DMS53 (cell line): ENCODE measurements around the gene IZUMO4.

ENCODE experiments used
- DNase-seq: peaks from one replicate; lab custom pipeline; 2025; lab: John Stamatoyannopoulos, UW

The IZUMO4 gene

DNA sequence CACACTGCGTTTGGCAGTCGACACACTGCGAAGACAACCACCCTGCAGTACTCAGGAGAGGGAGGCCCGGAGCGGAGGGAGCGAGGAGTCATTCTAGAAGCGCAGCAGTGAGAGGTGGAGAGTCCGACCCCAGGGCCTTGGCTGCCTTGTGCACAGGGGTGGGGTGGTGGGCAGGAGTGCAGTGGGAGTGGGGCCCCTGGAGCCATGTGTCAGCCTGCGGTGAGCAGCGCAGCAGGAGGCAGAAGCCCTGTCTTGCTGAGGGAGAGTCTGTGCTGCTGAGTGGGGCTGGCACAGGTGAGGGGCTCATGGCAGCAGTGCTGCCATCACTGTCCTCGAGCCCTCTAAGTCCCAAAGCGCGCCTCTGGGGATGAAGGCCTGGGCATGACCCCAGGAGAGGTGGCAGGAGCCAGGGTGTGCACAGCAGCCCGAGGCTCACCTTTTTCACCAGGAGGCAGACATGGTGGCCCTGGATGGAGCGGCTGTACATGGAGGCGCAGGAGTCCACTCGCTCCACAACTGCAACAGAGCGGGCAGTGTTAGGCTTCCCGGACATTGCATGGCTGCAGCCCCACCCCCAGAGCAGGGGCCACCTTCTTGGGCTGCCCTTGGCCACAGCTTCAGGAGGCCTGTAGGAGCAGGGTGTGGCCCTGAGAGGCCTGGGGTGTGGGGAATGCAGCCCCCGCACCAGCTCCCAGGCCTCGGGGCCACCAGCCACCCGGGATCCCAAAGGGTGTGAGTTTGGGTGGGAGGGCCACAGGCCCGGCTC, 11.7 kb downstream of the IZUMO4 start:
- no peak for DNase-seq

DNA sequence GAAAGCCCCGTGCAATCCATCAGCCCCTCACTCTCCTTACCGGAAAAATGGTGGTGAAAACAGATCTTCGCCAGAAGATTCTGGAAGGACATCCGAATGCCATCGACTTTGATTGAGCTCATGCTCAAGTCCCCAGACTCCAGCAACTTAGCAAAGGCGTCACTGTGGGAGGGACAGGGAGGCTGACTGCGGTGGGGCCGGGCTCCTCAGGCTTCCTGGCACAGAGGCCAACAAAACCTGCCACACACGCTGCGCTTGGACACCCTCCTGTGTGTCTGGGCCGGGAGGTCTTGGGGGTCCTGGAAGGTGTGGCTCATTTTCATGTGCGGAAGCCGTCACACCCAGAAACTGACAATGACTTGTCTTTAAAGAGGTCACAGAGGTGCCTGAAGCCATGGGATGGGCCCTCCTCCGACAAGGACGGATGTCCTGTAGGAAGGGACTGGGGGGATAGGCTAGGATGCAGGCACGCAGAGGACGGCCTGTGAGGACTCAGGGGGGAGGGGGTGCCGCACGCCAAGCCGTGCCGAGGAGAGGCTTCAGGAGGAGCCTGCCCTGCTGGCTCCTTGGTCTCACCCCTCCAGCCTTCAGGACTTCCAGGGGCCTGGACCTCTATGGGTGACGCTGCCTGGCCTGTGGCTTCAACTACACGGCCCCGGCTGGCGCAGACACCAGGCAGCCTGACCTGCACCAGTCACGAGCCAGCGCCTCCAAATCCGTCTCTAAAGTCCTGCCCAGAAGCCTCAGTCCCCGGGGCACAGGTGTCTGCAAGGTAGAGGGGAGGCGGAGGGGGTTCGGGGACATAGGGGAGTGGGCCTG, 12.5 kb downstream of the IZUMO4 start:
- DNase-seq: no peak

DNA sequence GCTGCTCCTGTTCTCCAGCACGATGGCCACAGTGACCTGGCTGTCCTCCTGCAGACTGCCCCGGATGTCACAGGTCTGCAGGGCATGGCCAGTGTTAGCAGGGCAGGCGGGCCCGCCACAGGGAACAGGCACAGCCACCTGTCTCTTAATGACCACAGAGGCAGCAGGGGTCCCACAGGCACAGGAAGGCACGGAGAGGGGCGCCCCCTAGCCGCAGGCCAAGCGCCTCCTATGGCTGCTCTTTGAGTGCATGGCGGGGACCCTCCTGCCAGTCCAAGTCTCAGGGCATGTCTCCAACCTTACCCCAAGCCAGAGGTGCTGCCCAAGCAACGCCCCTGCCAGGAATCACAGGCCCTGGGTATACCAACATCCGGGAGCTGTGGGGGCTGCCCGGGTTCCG, 14.1 kb downstream of the IZUMO4 start:
- no peak for DNase-seq

DNA sequence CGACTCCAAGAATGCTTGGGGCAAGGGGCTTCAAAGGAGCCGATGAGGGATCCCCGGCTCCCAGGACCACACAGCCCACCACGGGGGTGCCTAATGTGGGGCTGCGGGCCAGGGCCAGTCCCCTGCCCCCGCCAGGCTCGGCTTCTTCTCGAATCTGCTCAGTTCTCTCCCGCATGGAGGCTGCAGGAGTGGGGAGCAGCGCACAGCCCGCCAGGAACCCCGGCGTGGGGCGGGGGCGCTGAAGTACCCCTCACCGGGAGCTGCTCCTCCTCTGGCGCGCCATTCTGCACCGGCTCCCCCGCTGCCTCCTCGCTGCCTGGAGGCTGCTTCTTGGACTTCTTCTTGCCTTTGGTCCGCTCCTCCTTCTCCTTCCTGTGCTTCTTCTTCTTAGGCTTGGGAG, 14.7 kb downstream of the IZUMO4 start:
- no peak for DNase-seq

DNA sequence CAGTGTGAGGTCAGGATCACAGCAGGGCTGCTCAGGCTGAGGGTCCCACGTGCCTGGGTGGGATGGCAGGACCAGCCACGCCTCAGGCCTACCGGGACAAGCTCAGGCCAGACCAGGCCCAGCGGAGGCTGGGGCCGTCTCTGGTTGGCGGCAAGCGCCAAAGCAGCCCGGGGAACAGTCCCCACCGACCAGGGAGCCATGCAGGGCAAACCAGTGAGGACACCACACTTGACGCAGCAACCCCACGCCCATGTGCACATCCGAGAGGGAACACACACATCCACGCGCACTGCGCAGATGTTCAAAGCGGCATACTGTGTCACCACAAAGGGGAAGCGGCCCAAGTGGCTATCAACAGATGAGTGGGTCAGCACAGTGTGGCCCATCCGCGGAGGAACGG, 15.2 kb downstream of the IZUMO4 start:
- DNase-seq: no peak

DNA sequence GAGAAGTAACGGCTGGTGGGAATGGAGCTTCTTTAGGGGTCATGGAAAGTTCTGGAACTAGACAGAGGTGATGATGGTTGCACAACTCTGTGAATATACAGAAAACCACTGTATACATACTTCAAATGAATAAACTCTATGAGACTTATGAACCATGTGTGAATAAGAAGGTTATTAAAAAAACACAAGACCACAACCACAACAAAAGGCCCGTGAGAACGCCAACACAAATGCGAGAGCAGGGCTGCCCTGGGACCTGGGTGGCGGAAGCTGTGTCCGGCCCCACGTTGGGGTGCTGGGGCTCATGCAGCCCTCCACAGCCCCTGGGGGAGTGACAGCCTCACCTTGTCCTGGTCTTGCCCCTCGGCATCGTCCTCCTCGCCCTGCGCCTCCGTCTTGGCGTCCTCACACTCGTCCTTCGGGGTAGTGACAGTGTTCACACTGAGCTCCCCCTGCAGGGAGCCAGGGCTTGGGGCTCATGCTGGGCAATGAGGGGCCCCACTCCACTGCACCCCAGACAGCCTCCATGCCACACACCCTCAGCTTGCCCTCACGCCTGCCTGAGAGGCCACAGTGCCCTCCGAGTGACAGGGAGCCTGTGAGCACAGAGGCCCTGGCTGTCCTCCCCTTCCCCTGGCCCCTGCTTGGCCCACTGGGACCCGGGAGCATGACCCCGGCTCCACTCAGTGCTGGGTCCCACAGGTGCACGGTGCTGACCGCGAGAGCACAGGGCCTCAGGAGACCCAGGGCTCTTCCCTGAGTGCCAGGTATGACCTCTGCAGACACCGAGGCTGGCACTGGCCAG, 16.0 kb downstream of the IZUMO4 start:
- DNase-seq: no peak

DNA sequence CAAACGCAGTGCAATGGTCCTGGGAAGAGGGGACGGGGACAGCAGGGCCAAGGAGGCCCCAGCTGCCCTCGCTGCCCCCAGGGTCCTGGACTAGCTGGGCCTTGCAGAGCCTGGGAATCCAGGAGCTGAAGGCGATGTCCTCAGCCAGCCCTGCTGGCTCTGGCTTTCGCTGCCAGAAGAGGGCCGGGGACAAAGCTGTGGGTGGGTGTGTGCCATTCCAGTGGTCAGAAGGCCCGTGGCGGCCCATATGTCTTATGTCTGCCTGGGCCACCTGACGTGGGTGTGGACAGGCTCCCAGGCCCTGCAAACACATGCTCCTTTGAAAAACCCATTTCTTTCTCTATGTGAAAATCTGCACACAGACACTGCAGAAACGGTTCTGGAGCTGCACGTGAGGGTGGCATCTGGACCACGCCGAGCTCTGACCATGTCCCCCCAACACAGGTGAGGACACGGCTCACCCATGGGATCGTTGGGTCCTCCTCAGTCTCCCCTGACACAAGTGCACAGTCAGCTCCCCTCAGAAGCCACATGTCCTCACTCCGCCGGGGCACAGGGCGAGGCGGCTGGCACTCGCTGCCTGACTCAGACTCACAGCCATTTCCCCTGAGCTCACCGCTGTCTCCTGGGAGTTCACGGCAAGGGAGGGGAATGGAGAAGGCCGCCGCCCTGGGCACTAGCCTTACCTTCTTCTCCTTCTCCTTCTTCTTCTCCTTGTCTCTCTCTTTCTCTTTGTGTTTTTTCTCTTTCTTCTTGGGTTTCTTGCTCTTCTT, 16.9 kb downstream of the IZUMO4 start:
- no peak for DNase-seq

DNA sequence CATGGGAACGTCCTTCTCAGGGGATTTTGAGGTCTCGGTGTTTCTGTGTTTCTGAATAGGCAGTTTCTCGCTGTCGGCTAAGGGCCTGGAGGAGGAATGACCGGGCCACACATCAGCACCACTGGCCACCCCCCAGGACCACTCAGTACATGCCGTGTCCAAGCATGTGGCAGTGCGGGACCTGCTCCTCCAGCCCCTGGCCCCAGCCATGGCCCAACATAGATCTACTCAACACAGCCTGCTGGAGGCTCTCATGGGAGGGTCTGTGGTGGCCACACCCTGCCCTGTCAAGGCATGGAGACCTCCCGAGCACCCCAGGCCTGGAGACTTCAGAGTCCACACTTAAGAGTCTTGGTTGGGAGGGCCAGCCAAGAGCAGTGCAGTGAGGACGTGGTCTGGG, 17.5 kb downstream of the IZUMO4 start:
- no peak for DNase-seq

DNA sequence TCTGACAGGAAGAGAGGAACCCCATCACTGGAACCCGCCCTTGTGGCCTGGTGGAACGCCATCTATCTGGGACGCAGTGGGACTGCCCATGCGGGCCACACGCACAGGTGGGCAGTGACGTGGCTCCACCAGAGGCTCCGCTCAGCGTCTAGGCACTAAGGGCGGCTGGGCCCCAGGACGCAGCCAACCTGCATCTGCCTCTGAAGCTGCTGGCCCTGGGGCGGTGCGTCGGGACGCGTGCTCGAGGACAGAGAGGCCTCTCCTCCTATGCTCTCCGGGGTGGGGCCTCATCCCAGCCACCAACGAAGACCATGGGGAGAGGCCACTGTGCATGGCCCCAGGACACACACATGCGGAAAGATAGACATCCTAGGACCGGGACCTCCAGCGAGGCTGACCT, 18.1 kb downstream of the IZUMO4 start:
- DNase-seq: no peak

DNA sequence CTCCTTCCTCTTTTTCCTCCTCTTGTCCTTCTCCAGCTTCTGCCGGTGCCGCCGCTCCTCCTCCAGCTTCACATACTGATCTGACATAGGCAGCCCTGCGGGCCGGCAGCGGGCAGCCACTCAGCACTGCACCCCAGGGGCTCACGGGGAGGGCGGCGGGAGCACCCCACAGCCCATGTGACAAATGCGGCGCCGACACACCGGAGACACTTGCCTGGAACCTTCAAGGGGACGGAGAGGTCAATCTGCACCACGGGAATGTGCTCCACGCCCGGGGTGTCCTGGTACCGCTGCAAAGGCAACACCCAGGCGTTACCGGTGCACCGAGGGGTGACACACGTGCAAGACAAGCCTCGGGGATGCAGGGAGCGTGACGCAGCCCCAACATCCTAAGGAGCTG, 18.6 kb downstream of the IZUMO4 start:
- DNase-seq: no peak

DNA sequence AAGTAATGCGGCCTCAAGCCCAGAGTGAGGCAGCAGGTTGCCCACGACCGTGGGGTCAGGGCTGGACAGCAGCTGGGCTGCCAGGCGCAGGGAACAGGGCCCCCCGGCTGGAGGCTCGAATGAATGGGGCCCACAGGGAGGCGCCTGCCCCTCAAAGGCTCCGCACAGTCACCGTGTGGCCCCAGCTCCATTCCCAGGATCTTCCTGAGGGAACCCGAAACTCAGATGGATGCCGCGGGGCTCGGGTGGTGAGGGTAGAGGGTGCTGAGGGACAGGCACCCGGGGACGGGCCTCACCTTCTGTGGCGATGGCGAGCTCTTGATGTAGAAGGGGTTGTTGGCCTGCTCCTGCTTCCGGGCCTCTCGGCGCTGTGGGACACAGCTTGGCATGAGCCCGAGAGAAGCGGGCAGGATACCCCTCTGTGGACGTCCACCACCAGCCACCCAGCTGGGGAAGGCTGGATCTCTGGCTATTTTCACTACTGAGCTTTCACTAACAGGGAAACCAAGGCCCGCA, 19.3 kb downstream of the IZUMO4 start:
- no peak for DNase-seq

DNA sequence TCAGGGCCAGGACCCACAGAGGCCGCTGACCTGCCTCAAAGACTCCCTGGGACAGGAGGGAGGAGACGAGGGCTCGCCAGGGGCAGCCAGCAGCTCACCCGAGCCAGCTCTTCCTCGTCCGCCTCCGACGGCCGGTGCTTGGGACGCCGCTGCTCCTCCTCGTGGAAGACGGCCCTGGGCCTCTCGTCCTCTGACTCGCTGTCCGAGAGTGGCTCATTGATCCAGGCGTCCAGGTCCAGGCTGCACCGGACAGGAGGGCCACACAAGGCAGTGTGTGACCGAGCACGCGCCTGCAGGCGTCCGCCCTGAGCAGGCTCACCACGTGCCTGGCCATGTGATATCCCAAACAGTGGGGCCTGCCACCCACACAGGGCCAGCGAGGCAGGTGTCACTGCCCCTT, 19.8 kb downstream of the IZUMO4 start:
- no peak for DNase-seq

DNA sequence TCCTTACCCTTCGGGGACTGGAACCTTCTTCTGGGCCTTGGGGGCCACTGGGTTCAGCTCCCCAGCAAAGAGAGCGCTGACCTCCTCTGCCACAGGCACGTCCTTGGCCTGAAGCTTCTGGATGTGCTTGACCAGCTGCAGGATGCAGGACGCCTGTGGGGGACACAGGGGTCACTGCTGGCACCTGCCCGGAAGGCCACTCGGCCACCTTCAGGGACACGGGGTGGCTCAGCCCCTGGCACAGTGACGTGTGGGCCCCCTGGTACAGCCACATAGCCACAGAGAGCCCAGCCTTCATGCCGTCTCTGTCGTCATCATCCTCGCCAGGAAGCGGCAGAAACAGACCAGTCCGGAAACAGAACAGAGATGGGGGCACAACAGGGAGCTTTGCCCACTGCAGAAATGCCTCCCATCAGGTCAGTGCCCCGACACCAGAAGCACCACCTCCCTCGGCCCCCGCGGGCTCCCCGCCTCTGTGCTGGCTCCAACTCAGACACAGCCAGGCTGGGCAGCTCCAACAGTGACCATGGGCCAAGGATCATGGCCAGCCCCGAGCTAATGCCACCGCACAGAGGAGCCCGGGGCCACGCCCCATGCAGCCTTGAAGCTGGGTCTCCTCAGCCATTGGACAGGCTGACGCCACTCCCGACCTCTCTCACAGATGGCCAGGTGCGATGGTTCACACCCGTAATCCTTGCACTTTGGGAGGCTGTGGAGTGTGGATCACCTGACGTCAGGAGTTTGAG, 20.7 kb downstream of the IZUMO4 start:
- no peak for DNase-seq

DNA sequence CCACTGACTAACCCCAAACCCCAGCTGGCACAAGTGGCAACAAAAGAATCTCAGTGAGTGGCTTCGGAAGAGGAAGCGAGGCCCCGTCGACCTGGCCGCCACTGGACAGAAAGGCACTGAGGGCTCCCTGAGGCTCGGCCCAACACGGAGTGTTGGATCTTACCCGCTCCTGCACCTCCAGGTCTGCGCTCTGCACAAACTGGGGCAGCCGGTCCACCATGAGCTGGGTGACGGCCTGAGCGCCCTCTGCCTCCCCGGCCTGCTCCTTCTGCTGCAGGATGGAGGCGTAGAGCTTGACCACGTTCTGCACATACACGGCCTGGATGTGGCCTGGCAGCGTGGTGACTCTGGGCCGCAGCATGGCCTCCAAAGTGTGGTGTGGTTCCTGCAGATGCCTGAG, 21.7 kb downstream of the IZUMO4 start:
- no peak for DNase-seq

DNA sequence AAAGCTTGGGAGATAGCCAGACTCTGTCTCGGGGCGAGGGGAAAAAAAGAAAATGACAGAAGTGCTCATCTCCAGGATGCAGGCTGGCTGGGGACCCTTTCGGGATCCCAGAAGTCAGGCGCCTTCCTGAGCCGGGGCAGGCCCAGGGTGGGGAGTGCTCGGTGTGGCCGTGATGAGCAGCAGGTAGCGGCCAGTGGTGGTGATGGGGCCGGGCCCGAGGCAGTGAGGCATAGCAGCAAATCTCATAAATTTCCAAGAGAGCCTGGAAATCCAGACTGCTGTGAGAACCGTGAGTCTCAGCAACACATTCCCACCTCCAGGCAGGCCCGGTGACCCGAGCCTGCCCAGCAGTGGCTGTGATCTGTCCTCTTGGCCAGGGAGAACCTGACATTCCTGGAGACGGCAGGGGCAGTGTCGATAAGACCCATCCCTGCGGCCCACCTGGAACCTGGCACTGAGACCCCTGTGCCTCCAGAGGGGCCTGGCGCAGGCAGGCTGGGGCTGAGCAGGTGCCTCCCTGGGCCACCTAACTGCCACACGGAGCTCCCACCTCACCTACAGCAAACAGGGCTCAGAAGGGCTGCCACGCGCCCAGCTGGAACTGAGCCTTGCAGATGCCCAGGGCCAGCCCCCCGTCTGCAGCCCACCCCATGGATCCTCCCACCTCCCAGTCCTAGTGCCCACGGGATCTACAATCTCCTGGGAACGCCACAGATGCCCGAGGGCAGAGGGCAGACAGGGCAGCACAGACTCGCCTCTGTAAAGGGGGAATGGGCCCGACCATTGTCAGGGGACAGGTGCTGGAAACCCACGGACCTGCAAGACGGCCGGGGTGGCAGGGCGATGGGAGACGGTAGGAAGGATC, 23.4 kb downstream of the IZUMO4 start:
- no peak for DNase-seq

DNA sequence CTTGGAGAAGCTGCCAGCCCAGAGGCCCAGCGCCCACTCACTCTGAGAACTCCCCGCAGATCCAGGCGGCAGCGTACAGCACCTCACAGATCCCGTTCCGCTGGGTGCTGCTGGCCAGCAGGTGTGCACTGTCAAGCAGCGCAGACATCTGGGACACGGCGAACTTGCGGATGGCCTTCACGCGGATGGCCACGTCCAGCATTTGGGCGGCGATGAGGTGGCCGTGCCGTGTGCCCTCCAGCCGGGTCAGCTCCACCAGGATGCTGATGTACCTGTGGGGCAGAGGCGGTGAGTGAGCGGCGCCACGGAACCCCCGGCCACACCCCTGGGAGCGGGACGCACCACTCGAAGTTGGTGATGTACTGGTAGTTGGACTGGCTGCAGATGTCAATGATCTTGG, 24.1 kb downstream of the IZUMO4 start:
- no peak for DNase-seq

DNA sequence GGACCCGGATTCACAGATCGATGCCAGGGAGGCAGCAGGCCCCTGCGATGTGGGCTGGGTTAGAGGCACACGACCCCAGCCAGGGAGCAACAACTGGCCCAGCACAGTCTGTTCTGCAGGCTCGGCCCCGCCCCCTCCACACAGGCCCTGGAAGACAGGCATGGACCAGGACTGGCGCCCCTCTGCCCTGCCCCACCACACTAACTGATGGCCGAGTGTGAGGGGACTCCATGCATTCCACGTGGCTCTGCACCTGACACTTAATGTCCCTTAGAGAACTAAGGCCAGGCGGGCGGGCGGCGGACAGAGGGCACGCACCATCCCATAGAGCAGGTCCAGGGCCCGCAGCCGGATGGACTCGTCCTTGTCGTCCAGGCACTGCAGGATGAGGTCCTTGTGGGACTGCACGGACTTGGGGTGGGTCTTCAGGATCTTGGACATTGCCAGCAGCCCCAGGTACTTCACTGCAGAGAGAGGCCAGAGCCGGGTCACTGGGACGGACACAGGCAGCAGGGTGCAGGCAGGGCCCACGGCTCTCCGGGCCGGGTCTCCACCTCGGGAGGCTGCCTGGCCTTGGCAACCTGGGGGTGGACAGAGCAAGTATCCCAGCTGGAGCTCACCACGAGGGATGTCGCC, 24.8 kb downstream of the IZUMO4 start:
- no peak for DNase-seq

DNA sequence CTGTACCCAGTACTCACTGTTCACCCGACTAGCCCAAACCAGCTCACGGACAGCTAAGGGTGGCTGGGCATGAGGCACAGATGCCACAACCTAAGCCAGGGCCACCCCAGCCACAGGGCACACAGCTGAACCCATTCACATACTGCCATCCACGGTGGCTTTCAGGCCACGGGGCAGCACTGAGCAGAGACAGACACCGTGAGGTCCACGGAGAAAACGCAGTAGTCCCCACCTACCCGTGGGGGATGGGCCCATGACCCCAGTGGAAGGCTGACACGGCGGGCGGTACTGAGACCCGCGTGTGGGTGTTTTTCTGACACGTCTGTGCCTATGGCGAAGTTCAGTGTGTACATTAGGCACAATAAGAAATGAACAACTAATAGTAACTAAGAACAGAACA, 25.5 kb downstream of the IZUMO4 start:
- DNase-seq: no peak

DNA sequence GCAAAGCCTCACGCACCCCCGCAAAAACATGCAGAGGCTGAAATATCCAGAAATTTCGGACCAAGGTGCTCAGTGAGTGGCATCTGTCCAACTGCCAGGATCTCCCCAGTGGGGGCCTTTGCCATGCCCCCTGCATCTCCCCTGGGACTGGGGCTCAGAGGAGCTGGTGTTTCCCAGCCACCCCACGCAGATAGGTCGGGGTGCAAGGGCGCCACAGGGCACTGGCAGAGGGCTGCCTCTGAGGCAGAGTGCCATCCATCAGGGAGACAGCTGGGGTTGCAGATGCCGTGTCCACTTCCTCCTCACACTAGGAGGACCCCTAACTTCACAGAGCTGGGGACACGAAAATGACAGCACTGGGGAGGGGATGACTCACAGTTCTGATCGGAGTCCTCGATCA, 26.3 kb downstream of the IZUMO4 start:
- no peak for DNase-seq
